ENCODE results near the gene MLEC.
"Not testable (repeated sequence)": the region's sequence is repeated elsewhere in the genome, so short reads cannot be mapped to it uniquely, and the experiment has no call there.

Gene MLEC

GRCh38 chr12:120724720-120725119 is 37.8 kb downstream of the MLEC start:
- no peak for DNase-seq

DNA sequence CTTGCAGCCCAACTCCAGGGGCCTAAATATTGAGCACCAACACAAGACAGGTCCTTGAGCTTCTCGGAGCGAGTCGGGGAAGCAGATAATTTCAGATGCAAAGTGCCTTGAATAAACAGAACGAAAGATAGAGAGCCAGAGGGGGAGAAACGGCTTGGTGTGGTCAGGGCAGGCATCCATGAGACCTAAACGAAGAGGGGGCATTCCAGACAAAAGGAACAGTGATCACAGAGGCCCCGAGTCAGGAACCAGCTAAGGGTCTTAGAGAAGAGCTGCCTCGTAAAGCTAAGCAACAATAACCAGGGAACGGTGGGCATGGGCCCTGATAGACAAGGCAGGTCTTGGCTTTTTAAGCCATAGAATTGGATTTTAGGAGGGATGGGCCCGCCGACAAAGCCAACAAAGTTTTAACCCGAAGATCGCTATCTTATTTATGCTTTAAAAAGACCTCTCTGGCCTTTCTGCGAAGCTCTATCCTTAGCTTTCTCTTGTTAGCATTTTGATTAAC is 38.3 kb downstream of the MLEC start:
- no peak for DNase-seq

DNA sequence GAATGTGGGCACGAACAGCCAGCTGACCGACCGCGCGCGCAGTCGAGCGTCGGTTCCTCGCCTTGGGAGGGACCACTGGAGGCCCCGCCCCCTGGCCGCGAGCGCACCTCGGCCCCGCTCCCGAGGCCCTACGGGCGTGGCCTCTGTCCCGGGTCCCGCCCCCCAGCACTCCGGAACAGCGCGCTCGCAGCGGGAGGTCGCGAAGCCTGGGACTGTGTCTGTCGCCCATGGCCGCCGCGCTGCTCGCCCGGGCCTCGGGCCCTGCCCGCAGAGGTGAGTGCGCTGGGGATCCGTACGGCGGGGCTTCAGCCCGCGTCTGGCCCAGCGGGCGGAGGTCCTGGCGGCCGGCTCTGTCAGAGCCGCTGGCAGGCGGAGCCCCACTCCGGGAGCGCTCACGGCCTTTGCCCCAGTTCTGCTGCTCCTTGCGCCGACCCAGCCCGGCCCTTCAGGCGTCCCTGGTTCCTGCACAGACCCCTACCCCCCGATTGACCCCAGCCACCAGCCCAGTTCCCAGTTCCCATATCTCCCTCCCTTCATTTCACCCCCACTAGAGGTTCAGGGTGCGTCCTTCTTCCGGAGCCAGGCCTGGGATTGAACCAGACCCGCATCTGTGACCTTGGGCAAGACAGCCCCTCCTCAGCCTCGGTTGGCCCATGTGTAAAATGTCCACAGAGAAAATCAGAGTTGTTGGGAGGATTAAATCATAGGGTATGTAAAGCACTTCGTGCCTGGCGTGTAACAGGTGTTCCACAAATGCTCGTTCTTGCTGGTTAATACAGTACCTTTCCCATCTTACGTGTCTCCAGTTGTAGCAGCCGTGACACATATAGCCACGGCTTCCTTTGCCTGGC is 38.9 kb downstream of the MLEC start, which contains the start of gene ACADS:
TSS of gene ACADS (plus strand) at position 168 of the 851 bp plus-strand sequence. CDS start at position 228, 60 bp downstream.
- DNase-seq, result peak; percentile 27

DNA sequence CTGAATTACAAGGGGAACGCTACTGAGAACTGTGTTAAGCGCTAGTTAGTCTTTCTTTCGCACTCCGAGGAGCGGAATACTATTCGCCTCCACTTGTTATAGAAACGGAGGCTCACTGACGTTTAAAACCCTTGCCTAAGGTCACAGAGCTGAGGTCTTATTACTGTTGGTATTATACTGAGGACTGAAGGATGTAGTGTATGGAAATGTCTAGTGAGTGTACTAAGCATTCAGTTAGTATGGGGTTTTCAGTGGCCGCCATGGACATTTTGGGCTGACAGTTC is 39.5 kb downstream of the MLEC start:
- no peak for DNase-seq

GRCh38 chr12:120726961-120727360 is 40.0 kb downstream of the MLEC start:
- no peak for DNase-seq

- not testable (repeated sequence) for DNase-seq
Measured at GRCh38 chr12:120732198-120732597, 45.2 kb downstream of the MLEC start.

DNA sequence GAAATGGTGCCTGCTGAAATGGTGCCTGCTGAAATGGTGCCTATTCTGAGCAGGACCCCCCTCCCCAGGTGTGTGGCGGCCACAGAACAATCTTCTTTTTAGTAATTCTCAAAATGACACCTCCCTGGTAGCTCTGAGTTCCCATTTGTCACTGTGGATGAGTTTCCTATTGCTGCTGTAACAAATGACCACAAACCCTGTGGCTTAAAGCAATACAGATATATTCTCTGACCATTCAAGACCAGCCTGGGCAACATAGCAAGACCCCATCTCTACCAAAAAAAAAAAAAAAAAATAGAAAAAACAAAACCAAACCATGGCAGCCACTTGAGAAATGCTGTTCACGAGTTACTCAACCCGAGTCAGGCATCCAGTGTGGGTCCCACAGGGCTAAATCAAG is 46.6 kb downstream of the MLEC start:
- DNase-seq, result no peak

GRCh38 chr12:120734210-120734609 is 47.3 kb downstream of the MLEC start:
- no peak for DNase-seq

- DNase-seq, result no peak
Measured at GRCh38 chr12:120735181-120735580, 48.2 kb downstream of the MLEC start.

GRCh38 chr12:120736404-120737331 is 49.7 kb downstream of the MLEC start:
- no peak for DNase-seq

DNA sequence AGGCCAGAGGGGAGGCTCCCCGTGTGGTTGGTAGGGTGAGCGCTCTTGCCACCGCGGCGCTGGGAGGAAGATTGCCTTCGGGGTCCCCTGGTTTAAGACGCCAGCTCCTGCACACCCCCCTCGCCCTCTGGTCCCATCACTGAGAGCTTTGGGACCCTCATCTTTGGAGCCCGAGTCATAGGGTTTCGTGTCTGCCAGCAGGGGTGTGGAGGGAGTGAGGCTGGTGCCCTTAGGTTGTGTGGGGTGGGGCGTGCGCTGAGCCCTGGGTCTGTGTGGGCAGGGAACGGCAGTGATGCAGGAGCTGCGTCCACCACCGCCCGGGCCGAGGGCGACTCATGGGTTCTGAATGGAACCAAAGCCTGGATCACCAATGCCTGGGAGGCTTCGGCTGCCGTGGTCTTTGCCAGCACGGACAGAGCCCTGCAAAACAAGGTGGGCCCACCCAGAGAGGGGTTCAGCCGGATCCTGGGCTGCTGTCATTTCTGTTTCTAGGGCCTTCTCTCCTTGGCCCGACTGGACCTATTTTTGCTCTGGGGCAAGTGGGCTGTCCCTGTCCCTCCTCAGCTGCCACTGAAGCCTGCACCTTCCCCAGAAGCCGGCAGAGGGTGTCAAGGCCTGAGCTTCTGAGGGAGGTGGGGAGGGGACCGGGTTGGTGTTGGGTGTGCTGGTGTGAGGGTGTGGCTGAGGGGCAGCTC is 50.8 kb downstream of the MLEC start:
- DNase-seq, result no peak

DNA sequence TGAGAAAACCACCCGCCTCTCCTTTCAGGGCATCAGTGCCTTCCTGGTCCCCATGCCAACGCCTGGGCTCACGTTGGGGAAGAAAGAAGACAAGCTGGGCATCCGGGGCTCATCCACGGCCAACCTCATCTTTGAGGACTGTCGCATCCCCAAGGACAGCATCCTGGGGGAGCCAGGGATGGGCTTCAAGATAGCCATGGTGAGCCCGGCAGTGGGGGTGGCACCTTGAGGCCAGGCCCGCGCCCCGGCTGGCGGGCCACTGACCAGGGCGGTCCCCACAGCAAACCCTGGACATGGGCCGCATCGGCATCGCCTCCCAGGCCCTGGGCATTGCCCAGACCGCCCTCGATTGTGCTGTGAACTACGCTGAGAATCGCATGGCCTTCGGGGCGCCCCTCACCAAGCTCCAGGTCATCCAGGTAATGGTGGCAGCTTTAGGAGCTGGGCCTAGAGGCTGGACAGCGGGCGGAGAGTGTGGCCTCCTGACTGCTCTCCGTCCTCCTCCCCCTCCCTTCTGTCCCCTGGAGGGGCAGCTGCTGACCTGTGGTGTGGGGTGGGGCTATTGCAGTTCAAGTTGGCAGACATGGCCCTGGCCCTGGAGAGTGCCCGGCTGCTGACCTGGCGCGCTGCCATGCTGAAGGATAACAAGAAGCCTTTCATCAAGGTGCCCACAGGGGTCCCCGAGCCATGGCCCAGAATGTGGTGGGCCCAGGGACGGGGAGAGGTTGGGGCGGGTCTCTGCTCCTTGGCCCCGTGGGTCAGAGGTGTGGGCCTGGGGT is 51.5 kb downstream of the MLEC start:
- no peak for DNase-seq

DNA sequence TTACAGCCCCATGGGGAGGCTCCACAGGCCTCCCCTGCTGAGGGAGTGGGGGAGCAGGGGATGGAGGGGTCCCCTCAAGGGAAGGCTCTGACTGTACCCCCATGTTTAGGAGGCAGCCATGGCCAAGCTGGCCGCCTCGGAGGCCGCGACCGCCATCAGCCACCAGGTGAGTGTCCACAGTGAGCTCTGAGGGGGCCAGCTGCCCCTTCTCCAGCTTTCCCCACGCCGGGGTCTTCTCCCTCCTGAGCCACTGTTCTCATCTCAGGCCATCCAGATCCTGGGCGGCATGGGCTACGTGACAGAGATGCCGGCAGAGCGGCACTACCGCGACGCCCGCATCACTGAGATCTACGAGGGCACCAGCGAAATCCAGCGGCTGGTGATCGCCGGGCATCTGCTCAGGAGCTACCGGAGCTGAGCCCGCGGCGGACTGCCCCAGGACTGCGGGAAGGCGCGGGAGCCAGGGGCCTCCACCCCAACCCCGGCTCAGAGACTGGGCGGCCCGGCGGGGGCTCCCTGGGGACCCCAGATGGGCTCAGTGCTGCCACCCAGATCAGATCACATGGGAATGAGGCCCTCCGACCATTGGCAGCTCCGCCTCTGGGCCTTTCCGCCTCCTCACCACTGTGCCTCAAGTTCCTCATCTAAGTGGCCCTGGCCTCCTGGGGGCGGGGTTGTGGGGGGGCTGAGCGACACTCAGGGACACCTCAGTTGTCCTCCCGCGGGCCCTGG is 52.2 kb downstream of the MLEC start:
- DNase-seq, result no peak

- DNase-seq, result no peak
Measured at GRCh38 chr12:120739821-120740613, 53.1 kb downstream of the MLEC start.

DNA sequence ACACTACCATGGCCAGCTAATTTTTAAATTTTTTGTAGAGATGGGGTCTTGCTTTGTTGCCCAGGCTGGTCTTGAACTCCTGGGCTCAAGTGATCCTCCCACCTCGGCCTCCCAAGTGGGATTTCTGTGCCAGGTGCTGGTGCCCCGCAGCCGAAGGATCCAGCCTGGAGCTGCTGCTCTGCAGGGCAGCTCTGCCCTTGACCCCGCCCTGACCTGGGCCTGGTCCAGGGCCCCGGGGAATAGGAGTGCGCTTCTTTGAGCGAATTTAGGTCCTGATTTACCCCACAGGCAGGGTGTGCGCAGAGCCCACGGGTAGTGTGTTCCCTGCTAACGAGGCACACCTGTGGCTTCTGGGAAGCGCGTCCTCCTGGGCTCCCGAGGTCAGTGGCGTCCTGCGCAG is 53.9 kb downstream of the MLEC start:
- no peak for DNase-seq

DNA sequence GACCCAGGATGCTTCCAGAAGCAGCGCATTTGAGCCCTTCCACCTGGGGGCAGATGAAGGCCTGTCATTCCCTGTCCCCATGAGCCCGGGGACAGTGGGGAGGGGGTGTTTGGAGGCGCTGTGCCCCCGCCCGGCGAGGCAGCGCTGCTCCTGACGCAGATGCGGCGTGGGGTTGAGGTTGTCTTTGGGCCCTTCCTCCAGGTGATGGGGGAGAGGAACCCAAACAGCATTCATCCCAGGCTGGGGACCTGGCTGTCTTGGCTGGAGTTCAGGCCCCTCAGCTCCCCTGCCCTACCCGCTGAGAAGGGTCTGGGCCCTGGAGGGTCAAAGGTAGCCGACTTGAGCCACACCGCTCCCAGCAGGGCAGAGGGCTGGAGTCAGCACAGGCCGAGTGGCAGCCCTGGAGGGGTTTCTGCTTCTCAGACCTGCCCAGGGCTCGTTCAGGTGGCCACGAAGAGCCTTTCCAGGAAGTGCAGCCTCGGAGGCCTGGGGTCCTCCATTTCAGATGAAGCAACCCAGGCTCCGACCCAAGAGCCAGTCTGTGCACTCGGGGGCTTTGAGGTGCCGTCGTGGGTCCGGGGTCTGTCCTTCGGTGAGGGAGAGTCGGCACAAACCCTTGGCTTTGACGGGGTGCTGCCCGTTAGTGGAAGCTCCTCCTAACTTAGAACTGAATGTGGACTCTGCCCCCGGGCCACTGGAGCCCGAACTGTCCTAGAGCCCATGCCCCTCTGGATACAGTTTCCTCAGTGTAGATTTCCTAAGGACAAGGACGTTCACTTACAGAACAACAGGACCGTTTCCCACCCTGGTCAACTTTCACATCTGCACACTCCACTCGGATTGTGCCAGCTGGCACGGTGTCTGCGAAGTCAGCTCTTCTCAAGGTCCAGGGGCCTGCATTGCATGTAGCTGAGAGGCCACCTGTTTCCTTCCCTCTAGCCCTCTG is 54.8 kb downstream of the MLEC start:
- no peak for DNase-seq

- DNase-seq, result no peak
Measured at GRCh38 chr12:120744922-120745493, 58.1 kb downstream of the MLEC start.

- DNase-seq, result no peak
Measured at GRCh38 chr12:120748242-120748641, 61.3 kb downstream of the MLEC start.

GRCh38 chr12:120749256-120749655 is 62.3 kb downstream of the MLEC start:
- no peak for DNase-seq
